ENCODE data around the gene PTPRN2. TPM values are rescaled to one million over a fixed set of nuclear protein-coding genes. Genes with fewer than 3 reads are reported as not detected.
A peak's percentile ranks its signal among the peaks of the same experiment; 100 is the strongest.

Gene PTPRN2
- total and polyA plus RNA-seq, 4 donors: 18.1 to 69.9 (median 50.4) TPM

GRCh38 chr7:158252837-158253669, 334.6 kb downstream of the PTPRN2 start:
- H3K27me3 ChIP-seq (ENCODE audit: control insufficient read depth, insufficient read depth, low read length): no peaks in the 10 kb centered on the region
- H3K36me3 ChIP-seq (ENCODE audit: control insufficient read depth, insufficient read depth, low read length): no peaks in the 10 kb centered on the region
- no peak for DNase-seq (ENCODE audit: low read depth in 4 of 6, low spot score in 6 of 6)
- WGBS (ENCODE audit: insufficient coverage): 82% methylated on average over 33 of the region's 34 CpGs
- H3K9me3 ChIP-seq (ENCODE audit: control insufficient read depth, insufficient read depth, low read length): no peaks in the 10 kb centered on the region
- no peak overlapping the region for H3K4me3 ChIP-seq (ENCODE audit: low read depth, low read length)
- no peak overlapping the region for H3K27ac ChIP-seq (ENCODE audit: low read depth, low read length)
- peaks cover 26% of the 10 kb centered on the region for H3K4me1 ChIP-seq (ENCODE audit: control insufficient read depth, insufficient read depth, low read length)

GRCh38 chr7:158252081-158252836, 335.4 kb downstream of the PTPRN2 start:
- Histone ChIP-seq H3K4me1 (ENCODE audit: control insufficient read depth, insufficient read depth, low read length) (peaks cover 23% of the 10 kb centered on the region), H3K36me3 (ENCODE audit: control insufficient read depth, insufficient read depth, low read length) (peaks cover 1% of the 10 kb centered on the region), H3K27ac (ENCODE audit: low read depth, low read length) (no peak overlapping the region), H3K4me3 (ENCODE audit: low read depth, low read length) (no peak overlapping the region), H3K27me3 (ENCODE audit: control insufficient read depth, insufficient read depth, low read length) (no peaks in the 10 kb centered on the region), H3K9me3 (ENCODE audit: control insufficient read depth, insufficient read depth, low read length) (no peaks in the 10 kb centered on the region)
- 67% methylated on average over 14 of the region's 23 CpGs for WGBS (ENCODE audit: insufficient coverage)
- DNase-seq (ENCODE audit: low read depth in 4 of 6, low spot score in 6 of 6): peak; percentile 29 to 94 (median 60)

- DNase-seq (ENCODE audit: low read depth in 4 of 6, low spot score in 6 of 6): peak in 1 of 6 donors; percentile 43
These were observed 336.3 kb downstream of the PTPRN2 start for GRCh38 chr7:158251061-158251965.

GRCh38 chr7:158249692-158250091, 337.9 kb downstream of the PTPRN2 start:
- WGBS (ENCODE audit: insufficient coverage): 86% methylated on average over 5 of the region's 9 CpGs
- Histone ChIP-seq H3K9me3 (ENCODE audit: control insufficient read depth, insufficient read depth, low read length) (no peaks in the 10 kb centered on the region), H3K4me1 (ENCODE audit: control insufficient read depth, insufficient read depth, low read length) (peaks cover 23% of the 10 kb centered on the region), H3K36me3 (ENCODE audit: control insufficient read depth, insufficient read depth, low read length) (peaks cover 10% of the 10 kb centered on the region), H3K27ac (ENCODE audit: low read depth, low read length) (no peak overlapping the region), H3K4me3 (ENCODE audit: low read depth, low read length) (no peak overlapping the region), H3K27me3 (ENCODE audit: control insufficient read depth, insufficient read depth, low read length) (no peaks in the 10 kb centered on the region)
- no peak for DNase-seq (ENCODE audit: low read depth in 4 of 6, low spot score in 6 of 6)

More at GRCh38 chr7:158251061-158251965, 336.3 kb downstream of the PTPRN2 start:
- Histone ChIP-seq H3K4me3 (ENCODE audit: low read depth, low read length) (no peak overlapping the region), H3K36me3 (ENCODE audit: control insufficient read depth, insufficient read depth, low read length) (peaks cover 7% of the 10 kb centered on the region), H3K4me1 (ENCODE audit: control insufficient read depth, insufficient read depth, low read length) (peaks cover 23% of the 10 kb centered on the region), H3K27me3 (ENCODE audit: control insufficient read depth, insufficient read depth, low read length) (no peaks in the 10 kb centered on the region), H3K27ac (ENCODE audit: low read depth, low read length) (no peak overlapping the region), H3K9me3 (ENCODE audit: control insufficient read depth, insufficient read depth, low read length) (no peaks in the 10 kb centered on the region)
- 82% methylated on average over 14 of the region's 18 CpGs for WGBS (ENCODE audit: insufficient coverage)

GRCh38 chr7:158248816-158249215, 338.8 kb downstream of the PTPRN2 start:
- no peak for DNase-seq (ENCODE audit: low read depth in 4 of 6, low spot score in 6 of 6)
- Histone ChIP-seq H3K9me3 (ENCODE audit: control insufficient read depth, insufficient read depth, low read length) (no peaks in the 10 kb centered on the region), H3K27me3 (ENCODE audit: control insufficient read depth, insufficient read depth, low read length) (no peaks in the 10 kb centered on the region), H3K4me3 (ENCODE audit: low read depth, low read length) (no peak overlapping the region), H3K27ac (ENCODE audit: low read depth, low read length) (no peak overlapping the region), H3K4me1 (ENCODE audit: control insufficient read depth, insufficient read depth, low read length) (peaks cover 23% of the 10 kb centered on the region), H3K36me3 (ENCODE audit: control insufficient read depth, insufficient read depth, low read length) (peaks cover 12% of the 10 kb centered on the region)
- 57% methylated on average over 7 of the region's 10 CpGs for WGBS (ENCODE audit: insufficient coverage)

- Histone ChIP-seq H3K27ac (ENCODE audit: low read depth, low read length) (no peak overlapping the region), H3K9me3 (ENCODE audit: control insufficient read depth, insufficient read depth, low read length) (no peaks in the 10 kb centered on the region), H3K27me3 (ENCODE audit: control insufficient read depth, insufficient read depth, low read length) (no peaks in the 10 kb centered on the region), H3K36me3 (ENCODE audit: control insufficient read depth, insufficient read depth, low read length) (peaks cover 12% of the 10 kb centered on the region), H3K4me1 (ENCODE audit: control insufficient read depth, insufficient read depth, low read length) (peaks cover 20% of the 10 kb centered on the region), H3K4me3 (ENCODE audit: low read depth, low read length) (no peak overlapping the region)
- DNase-seq (ENCODE audit: low read depth in 4 of 6, low spot score in 6 of 6): no peak
- WGBS (ENCODE audit: insufficient coverage): 89% methylated on average over 8 of the region's 14 CpGs
These were observed 339.7 kb downstream of the PTPRN2 start for GRCh38 chr7:158247758-158248487.

- no peak overlapping the region for H3K27ac ChIP-seq (ENCODE audit: low read depth, low read length)
- WGBS (ENCODE audit: insufficient coverage): 92% methylated on average over 16 of the region's 28 CpGs
- H3K27me3 ChIP-seq (ENCODE audit: control insufficient read depth, insufficient read depth, low read length): no peaks in the 10 kb centered on the region
- no peak for DNase-seq (ENCODE audit: low read depth in 4 of 6, low spot score in 6 of 6)
- H3K9me3 ChIP-seq (ENCODE audit: control insufficient read depth, insufficient read depth, low read length): no peaks in the 10 kb centered on the region
- H3K4me1 ChIP-seq (ENCODE audit: control insufficient read depth, insufficient read depth, low read length): peaks cover 12% of the 10 kb centered on the region
- peaks cover 12% of the 10 kb centered on the region for H3K36me3 ChIP-seq (ENCODE audit: control insufficient read depth, insufficient read depth, low read length)
- H3K4me3 ChIP-seq (ENCODE audit: low read depth, low read length): no peak overlapping the region
These were observed 340.5 kb downstream of the PTPRN2 start for GRCh38 chr7:158246960-158247673.

- H3K27me3 ChIP-seq (ENCODE audit: control insufficient read depth, insufficient read depth, low read length): no peaks in the 10 kb centered on the region
- H3K4me3 ChIP-seq (ENCODE audit: low read depth, low read length): no peak overlapping the region
- H3K9me3 ChIP-seq (ENCODE audit: control insufficient read depth, insufficient read depth, low read length): no peaks in the 10 kb centered on the region
- DNase-seq (ENCODE audit: low read depth in 4 of 6, low spot score in 6 of 6): no peak
- peaks cover 12% of the 10 kb centered on the region for H3K36me3 ChIP-seq (ENCODE audit: control insufficient read depth, insufficient read depth, low read length)
- no peak overlapping the region for H3K27ac ChIP-seq (ENCODE audit: low read depth, low read length)
- H3K4me1 ChIP-seq (ENCODE audit: control insufficient read depth, insufficient read depth, low read length): peaks cover 5% of the 10 kb centered on the region
- 92% methylated on average over 19 of the region's 24 CpGs for WGBS (ENCODE audit: insufficient coverage)
These were observed 341.2 kb downstream of the PTPRN2 start for GRCh38 chr7:158246272-158246959.
